SK-N-SH treated with all-trans-retinoic acid at 6 μM for 48 hours (cell line): ENCODE measurements around the gene SLFN12.
"Not testable (repeated sequence)": the region's sequence is repeated elsewhere in the genome, so short reads cannot be mapped to it uniquely, and the experiment has no call there.

ENCODE experiments used
- ATAC-seq: fragments of 200-7000 bp; cut with Tn5 transposase; 3 replicates; pipeline ENCODE4 v1.9.1; 2020; ENCODE audit warnings: mild to moderate bottlenecking, moderate library complexity
- ARNTL ChIP-seq: fragments of 450-650 bp; formaldehyde crosslinking; IDR thresholded peaks from 2 replicates; pipeline ENCODE4 v1.5.0; 2020; ENCODE audit warnings: low read depth, mild to moderate bottlenecking, moderate library complexity, borderline replicate concordance
- BACH2 ChIP-seq: fragments of 250-450 bp; sonication (Bioruptor Pico); IDR thresholded peaks from 2 replicates; pipeline ENCODE4 v1.9.0; 2021; ENCODE audit warnings: mild to moderate bottlenecking, borderline replicate concordance
- CREB5 ChIP-seq: fragments of 250-450 bp; sonication (Bioruptor Pico); IDR thresholded peaks from 2 replicates; pipeline ENCODE4 v1.5.1; 2020; ENCODE audit warnings: low read depth, mild to moderate bottlenecking, moderate library complexity
- ESRRG ChIP-seq: fragments of 250-450 bp; sonication (Bioruptor Pico); IDR thresholded peaks from 2 replicates; pipeline ENCODE4 v1.6.1; 2021; ENCODE audit warnings: mild to moderate bottlenecking
- GLIS3 ChIP-seq: fragments of 250-450 bp; sonication (Bioruptor Pico); IDR thresholded peaks from 2 replicates; pipeline ENCODE4 v1.5.0; 2020; ENCODE audit warnings: mild to moderate bottlenecking, moderate library complexity
- ISL1 ChIP-seq: fragments of 250-450 bp; sonication (Bioruptor Pico); IDR thresholded peaks from 2 replicates; pipeline ENCODE4 v2.1.2; 2022; ENCODE audit warnings: mild to moderate bottlenecking, moderate library complexity
- OSR1 ChIP-seq: fragments of 250-450 bp; sonication (Bioruptor Pico); IDR thresholded peaks from 2 replicates; pipeline ENCODE4 v1.8.0; 2022; ENCODE audit warnings: moderate library complexity, mild to moderate bottlenecking, inconsistent platforms
- PPARA ChIP-seq: fragments of 250-450 bp; sonication (Bioruptor Pico); IDR thresholded peaks from 2 replicates; pipeline ENCODE4 v1.5.0; 2020; ENCODE audit warnings: mild to moderate bottlenecking, borderline replicate concordance
- SNAI2 ChIP-seq: fragments of 250-450 bp; sonication (Bioruptor Pico); IDR thresholded peaks from 2 replicates; pipeline ENCODE4 v1.5.0; 2020; ENCODE audit warnings: mild to moderate bottlenecking, moderate library complexity
- TCF4 ChIP-seq: fragments of 250-450 bp; sonication (Bioruptor Pico); IDR thresholded peaks from 2 replicates; pipeline ENCODE4 v1.8.0; 2021; ENCODE audit warnings: mild to moderate bottlenecking, moderate library complexity, borderline replicate concordance
- ZC3H10 ChIP-seq: fragments of 250-450 bp; sonication (Bioruptor Pico); IDR thresholded peaks from 2 replicates; pipeline ENCODE4 v1.5.1; 2021; ENCODE audit warnings: mild to moderate bottlenecking, moderate library complexity
- ZFP3 ChIP-seq: fragments of 250-450 bp; sonication (Bioruptor Pico); IDR thresholded peaks from 2 replicates; pipeline ENCODE4 v1.5.0; 2020; ENCODE audit warnings: mild to moderate bottlenecking, moderate library complexity
- ZNF565 ChIP-seq: fragments of 450-650 bp; formaldehyde crosslinking; conservative IDR thresholded peaks from 2 replicates; pipeline ENCODE4 v1.5.0; 2020; ENCODE audit warnings: low read depth, mild to moderate bottlenecking, moderate library complexity
- ZNF70 ChIP-seq: fragments of 450-650 bp; formaldehyde crosslinking; IDR thresholded peaks from 2 replicates; pipeline ENCODE4 v1.5.0; 2020; ENCODE audit warnings: mild to moderate bottlenecking, moderate library complexity
- ZNF8 ChIP-seq: fragments of 450-650 bp; formaldehyde crosslinking; IDR thresholded peaks from 2 replicates; pipeline ENCODE4 v1.5.0; 2020; ENCODE audit warnings: mild to moderate bottlenecking, moderate library complexity
- TF ChIP-seq, protein P1 (sequence below): fragments of 250-450 bp; sonication (Bioruptor Pico); IDR thresholded peaks from 2 replicates; pipeline ENCODE4 v1.5.1; 2021; ENCODE audit warnings: mild to moderate bottlenecking, moderate library complexity
- TF ChIP-seq, protein P2 (sequence below): fragments of 250-450 bp; sonication (Bioruptor Pico); IDR thresholded peaks from 2 replicates; pipeline ENCODE4 v1.5.0; 2020; ENCODE audit warnings: mild to moderate bottlenecking, moderate library complexity
- TF ChIP-seq, protein P3 (sequence below): fragments of 250-450 bp; sonication (Bioruptor Pico); IDR thresholded peaks from 2 replicates; pipeline ENCODE4 v1.8.0; 2021; ENCODE audit warnings: low read depth, mild to moderate bottlenecking, moderate library complexity, borderline replicate concordance

SLFN12 gene

GRCh38 chr17:35477248-35477647 is 44.9 kb upstream of the SLFN12 start (continued):
- TF ChIP-seq, protein P1, sequence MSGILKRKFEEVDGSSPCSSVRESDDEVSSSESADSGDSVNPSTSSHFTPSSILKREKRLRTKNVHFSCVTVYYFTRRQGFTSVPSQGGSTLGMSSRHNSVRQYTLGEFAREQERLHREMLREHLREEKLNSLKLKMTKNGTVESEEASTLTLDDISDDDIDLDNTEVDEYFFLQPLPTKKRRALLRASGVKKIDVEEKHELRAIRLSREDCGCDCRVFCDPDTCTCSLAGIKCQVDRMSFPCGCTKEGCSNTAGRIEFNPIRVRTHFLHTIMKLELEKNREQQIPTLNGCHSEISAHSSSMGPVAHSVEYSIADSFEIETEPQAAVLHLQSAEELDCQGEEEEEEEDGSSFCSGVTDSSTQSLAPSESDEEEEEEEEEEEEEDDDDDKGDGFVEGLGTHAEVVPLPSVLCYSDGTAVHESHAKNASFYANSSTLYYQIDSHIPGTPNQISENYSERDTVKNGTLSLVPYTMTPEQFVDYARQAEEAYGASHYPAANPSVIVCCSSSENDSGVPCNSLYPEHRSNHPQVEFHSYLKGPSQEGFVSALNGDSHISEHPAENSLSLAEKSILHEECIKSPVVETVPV (CRISPR knock-in tag): no peak
- TF ChIP-seq GLIS3: no peak
- TF ChIP-seq ZNF8 (CRISPR knock-in tag): no peak

- no peak for ATAC-seq
- TF ChIP-seq BACH2 (CRISPR knock-in tag): no peak
- TF ChIP-seq, all 23 proteins: peak for 0
Observed at GRCh38 chr17:35476283-35476820, 44.1 kb upstream of the SLFN12 start.

- no peak for TF ChIP-seq SNAI2 (CRISPR knock-in tag)
- no peak for TF ChIP-seq BACH2 (CRISPR knock-in tag)
- TF ChIP-seq, protein P2, sequence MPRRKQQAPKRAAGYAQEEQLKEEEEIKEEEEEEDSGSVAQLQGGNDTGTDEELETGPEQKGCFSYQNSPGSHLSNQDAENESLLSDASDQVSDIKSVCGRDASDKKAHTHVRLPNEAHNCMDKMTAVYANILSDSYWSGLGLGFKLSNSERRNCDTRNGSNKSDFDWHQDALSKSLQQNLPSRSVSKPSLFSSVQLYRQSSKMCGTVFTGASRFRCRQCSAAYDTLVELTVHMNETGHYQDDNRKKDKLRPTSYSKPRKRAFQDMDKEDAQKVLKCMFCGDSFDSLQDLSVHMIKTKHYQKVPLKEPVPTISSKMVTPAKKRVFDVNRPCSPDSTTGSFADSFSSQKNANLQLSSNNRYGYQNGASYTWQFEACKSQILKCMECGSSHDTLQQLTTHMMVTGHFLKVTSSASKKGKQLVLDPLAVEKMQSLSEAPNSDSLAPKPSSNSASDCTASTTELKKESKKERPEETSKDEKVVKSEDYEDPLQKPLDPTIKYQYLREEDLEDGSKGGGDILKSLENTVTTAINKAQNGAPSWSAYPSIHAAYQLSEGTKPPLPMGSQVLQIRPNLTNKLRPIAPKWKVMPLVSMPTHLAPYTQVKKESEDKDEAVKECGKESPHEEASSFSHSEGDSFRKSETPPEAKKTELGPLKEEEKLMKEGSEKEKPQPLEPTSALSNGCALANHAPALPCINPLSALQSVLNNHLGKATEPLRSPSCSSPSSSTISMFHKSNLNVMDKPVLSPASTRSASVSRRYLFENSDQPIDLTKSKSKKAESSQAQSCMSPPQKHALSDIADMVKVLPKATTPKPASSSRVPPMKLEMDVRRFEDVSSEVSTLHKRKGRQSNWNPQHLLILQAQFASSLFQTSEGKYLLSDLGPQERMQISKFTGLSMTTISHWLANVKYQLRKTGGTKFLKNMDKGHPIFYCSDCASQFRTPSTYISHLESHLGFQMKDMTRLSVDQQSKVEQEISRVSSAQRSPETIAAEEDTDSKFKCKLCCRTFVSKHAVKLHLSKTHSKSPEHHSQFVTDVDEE (CRISPR knock-in tag): no peak
- TF ChIP-seq PPARA: no peak
- TF ChIP-seq ZNF565 (CRISPR knock-in tag): no peak
- no peak for TF ChIP-seq ARNTL (CRISPR knock-in tag)
- TF ChIP-seq ISL1: no peak
- TF ChIP-seq ZNF8 (CRISPR knock-in tag): no peak
- TF ChIP-seq ZNF70: no peak
- no peak for TF ChIP-seq ESRRG
- no peak for TF ChIP-seq OSR1 (CRISPR knock-in tag)
- no peak for TF ChIP-seq GLIS3
- no peak for ATAC-seq
Observed at GRCh38 chr17:35468475-35468874, 36.2 kb upstream of the SLFN12 start.

DNA sequence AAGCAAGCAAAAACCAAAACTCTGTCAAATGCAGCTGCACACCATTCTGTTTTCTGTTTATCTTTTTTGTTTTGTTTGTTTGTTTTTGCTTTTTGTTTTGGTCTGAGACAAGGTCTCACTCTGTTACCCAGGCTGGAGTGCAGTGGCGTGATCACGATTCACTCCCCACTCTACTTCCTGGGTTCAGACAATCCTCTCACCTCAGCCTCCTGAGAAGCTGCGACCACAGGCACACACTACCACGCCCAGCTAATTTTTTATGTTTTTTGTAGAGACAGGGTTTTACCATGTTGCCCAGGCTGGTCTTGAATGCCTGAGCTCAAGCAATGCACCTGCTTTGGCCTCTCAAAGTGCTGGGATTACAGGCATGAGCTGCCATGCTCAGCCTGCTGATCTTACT is 35.5 kb upstream of the SLFN12 start:
- no peak for ATAC-seq

DNA sequence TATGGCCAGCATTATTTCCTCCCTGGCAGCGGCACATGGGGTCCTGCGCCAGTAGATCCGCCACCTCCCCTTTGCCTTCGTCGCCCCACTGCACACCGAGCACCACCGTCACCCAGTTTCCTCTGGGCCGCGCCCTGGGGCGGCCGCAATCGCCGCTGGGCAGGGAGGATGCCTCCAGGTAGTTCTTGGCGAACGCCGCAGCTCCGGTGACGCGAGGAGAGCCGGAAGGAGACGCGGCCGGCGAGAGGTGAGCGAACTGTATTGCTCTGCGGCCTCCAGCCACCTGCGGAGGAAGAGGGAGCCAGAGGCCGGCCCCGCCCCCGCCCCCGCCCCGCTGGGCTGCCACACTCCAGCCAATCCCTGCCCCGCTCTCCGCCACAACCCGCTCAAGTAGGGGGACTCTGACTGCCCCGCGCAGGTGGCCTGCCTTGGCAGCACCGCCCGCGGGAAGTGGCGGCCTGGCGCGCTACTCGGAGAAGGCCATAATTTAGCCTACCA is 28.1 kb upstream of the SLFN12 start:
- ATAC-seq: no peak
- no peak for TF ChIP-seq SNAI2 (CRISPR knock-in tag)
- TF ChIP-seq ZFP3 (CRISPR knock-in tag): no peak
- TF ChIP-seq ZC3H10 (CRISPR knock-in tag): no peak

More for the DNA sequence above, 35.5 kb upstream of the SLFN12 start:
- TF ChIP-seq TCF4 (CRISPR knock-in tag) (no peak), ZNF70 (no peak), ARNTL (CRISPR knock-in tag) (no peak), CREB5 (no peak), PPARA (no peak), ZC3H10 (CRISPR knock-in tag) (no peak), ZNF8 (CRISPR knock-in tag) (no peak), SNAI2 (CRISPR knock-in tag) (no peak), GLIS3 (no peak)
- TF ChIP-seq, protein P3, sequence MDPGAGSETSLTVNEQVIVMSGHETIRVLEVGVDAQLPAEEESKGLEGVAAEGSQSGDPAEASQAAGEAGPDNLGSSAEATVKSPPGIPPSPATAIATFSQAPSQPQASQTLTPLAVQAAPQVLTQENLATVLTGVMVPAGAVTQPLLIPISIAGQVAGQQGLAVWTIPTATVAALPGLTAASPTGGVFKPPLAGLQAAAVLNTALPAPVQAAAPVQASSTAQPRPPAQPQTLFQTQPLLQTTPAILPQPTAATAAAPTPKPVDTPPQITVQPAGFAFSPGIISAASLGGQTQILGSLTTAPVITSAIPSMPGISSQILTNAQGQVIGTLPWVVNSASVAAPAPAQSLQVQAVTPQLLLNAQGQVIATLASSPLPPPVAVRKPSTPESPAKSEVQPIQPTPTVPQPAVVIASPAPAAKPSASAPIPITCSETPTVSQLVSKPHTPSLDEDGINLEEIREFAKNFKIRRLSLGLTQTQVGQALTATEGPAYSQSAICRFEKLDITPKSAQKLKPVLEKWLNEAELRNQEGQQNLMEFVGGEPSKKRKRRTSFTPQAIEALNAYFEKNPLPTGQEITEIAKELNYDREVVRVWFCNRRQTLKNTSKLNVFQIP: no peak
- TF ChIP-seq, all 23 proteins: peak for 0

GRCh38 chr17:35454035-35454434 is 21.7 kb upstream of the SLFN12 start:
- ATAC-seq: not testable (repeated sequence)
